Measurements from ENCODE around the gene FBLN1.

Gene FBLN1

DNA sequence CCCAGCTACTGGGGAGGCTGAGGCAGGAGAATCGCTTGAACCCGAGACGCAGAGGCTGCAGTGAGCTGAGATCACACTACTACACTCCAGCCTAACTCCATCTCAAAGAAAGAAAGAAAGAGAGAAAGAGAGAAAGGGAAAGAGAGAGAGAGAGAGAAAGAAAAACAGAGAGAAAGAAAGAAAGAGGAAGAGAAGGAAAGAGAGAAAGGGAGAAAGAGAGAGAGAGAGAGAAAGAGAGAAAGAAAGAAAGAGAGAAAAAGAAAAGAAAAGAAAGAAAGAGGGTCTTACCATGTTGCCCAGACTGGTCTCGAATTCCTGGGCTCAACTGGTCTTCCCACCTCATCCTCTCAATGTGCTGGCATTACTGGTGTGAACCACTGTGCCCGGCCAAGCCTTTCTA is 22.3 kb downstream of the FBLN1 start:
- TF ChIP-seq, protein P1, sequence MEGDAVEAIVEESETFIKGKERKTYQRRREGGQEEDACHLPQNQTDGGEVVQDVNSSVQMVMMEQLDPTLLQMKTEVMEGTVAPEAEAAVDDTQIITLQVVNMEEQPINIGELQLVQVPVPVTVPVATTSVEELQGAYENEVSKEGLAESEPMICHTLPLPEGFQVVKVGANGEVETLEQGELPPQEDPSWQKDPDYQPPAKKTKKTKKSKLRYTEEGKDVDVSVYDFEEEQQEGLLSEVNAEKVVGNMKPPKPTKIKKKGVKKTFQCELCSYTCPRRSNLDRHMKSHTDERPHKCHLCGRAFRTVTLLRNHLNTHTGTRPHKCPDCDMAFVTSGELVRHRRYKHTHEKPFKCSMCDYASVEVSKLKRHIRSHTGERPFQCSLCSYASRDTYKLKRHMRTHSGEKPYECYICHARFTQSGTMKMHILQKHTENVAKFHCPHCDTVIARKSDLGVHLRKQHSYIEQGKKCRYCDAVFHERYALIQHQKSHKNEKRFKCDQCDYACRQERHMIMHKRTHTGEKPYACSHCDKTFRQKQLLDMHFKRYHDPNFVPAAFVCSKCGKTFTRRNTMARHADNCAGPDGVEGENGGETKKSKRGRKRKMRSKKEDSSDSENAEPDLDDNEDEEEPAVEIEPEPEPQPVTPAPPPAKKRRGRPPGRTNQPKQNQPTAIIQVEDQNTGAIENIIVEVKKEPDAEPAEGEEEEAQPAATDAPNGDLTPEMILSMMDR (IDR thresholded peaks at IDR 0.05): no peak

DNA sequence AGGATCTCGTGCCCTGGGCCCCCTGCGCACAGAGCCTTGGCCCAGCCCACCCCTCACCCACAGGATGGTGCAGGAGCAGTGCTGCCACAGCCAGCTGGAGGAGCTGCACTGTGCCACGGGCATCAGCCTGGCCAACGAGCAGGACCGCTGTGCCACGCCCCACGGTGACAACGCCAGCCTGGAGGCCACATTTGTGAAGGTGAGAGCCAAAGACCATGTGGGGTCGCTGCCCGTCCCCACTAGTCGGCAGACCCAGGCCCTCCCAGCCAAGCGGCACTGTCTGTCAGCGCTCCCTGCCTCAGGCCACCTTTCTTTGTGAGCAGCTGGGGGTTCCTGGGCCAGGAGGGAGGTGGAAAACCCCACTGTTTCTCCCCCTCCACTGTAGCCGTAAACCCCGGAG is 22.8 kb downstream of the FBLN1 start:
- no peak overlapping the region for H3K27ac ChIP-seq
- TF ChIP-seq ZFX (IDR thresholded peaks at IDR 0.05; ENCODE audit: borderline replicate concordance): no peak
- TF ChIP-seq, protein P1 (IDR thresholded peaks at IDR 0.05): no peak

More for the DNA sequence above, 22.3 kb downstream of the FBLN1 start:
- H3K27ac ChIP-seq: no peak overlapping the region

DNA sequence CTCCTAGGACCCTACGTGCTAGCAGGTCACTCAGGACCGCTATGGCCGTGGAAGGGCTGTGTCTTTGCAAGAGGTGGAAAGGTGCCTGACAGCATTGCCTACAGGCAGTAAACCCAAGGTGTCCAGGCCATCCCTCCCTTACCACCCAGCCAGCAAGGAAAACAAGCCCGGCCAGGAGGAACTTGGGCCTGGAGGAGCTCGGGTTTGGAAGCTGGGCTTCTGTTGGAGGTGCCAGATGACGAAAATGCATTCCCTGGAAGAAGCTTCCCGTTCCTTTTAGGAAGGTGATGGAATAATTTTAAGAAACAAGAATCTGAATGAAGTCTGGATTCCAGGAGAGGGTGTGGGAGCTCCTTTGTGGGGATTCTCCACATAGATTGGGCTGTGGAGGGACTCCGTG is 23.6 kb downstream of the FBLN1 start:
- H3K27ac ChIP-seq: no peak overlapping the region
- TF ChIP-seq ZFX (IDR thresholded peaks at IDR 0.05; ENCODE audit: borderline replicate concordance): no peak
- TF ChIP-seq, protein P1 (IDR thresholded peaks at IDR 0.05): no peak

GRCh38 chr22:45526768-45527360 is 24.2 kb downstream of the FBLN1 start:
- H3K27ac ChIP-seq: no peak overlapping the region
- no peak for TF ChIP-seq ZFX (IDR thresholded peaks at IDR 0.05; ENCODE audit: borderline replicate concordance)
- TF ChIP-seq, protein P1 (IDR thresholded peaks at IDR 0.05): no peak

DNA sequence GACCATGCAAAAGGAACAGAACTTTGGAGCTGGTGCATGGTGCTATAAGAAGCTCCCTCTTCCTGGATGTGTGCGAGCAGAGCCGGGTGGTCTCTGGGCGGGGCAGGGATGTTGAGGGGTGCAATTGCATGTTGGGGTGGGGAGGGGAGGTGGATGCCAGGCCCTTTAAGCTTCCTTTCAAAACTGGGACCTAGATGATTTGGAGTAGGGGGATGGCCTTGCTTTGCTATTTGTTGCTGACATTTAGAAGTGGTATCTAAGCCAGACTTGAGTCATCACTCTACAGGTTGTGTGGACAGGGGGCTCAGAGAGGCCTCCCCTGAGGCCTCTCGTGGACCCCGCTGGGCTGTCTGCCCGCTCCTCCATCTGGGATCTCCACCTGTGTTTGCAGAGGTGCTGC is 24.8 kb downstream of the FBLN1 start:
- no peak for TF ChIP-seq ZFX (IDR thresholded peaks at IDR 0.05; ENCODE audit: borderline replicate concordance)
- TF ChIP-seq, protein P1 (IDR thresholded peaks at IDR 0.05): no peak
- no peak overlapping the region for H3K27ac ChIP-seq

DNA sequence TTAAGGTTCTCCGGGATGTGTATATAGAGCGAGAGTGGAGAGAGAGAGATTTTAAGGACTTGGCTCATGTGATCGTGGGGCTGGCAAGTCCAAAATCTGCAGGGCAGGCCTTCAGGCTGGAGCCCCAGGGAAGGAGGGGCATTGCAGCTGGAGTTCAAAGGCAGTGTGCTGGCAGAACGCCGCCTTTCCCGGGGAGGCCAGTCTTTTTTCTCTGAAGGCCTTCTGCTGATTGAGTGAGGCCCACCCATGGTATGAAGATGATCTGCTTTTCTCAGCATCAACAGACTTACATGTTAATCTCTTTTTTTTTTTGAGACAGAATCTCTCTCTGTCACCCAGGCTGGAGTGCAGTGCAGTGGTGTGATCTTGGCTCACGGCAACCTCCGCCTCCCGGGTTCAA is 25.4 kb downstream of the FBLN1 start:
- H3K27ac ChIP-seq: no peak overlapping the region
- TF ChIP-seq ZFX (IDR thresholded peaks at IDR 0.05; ENCODE audit: borderline replicate concordance): no peak
- TF ChIP-seq, protein P1 (IDR thresholded peaks at IDR 0.05): no peak

- H3K27ac ChIP-seq: no peak overlapping the region
- TF ChIP-seq ZFX (IDR thresholded peaks at IDR 0.05; ENCODE audit: borderline replicate concordance): no peak
- TF ChIP-seq, protein P1 (IDR thresholded peaks at IDR 0.05): no peak
Observed at GRCh38 chr22:45529105-45529504, 26.4 kb downstream of the FBLN1 start.
